ENCODE data around the gene SERGEF.

DNA sequence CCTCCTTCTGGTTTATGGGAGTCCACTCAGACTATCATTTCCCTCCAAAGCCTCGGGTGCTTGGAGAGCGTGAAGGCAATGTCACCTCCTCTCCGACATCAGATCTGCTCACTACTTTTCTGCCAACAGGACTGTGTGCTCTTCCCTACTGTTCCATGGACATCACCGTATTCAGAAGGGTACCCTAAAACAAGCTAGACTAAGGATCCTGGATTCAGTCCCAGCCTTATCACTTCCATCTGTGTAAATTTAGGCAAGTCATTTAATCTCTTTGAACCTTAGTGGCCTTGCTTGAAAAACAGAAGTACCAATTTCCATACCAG, 200.0 kb downstream of the SERGEF start:
- TF ChIP-seq, protein P1, sequence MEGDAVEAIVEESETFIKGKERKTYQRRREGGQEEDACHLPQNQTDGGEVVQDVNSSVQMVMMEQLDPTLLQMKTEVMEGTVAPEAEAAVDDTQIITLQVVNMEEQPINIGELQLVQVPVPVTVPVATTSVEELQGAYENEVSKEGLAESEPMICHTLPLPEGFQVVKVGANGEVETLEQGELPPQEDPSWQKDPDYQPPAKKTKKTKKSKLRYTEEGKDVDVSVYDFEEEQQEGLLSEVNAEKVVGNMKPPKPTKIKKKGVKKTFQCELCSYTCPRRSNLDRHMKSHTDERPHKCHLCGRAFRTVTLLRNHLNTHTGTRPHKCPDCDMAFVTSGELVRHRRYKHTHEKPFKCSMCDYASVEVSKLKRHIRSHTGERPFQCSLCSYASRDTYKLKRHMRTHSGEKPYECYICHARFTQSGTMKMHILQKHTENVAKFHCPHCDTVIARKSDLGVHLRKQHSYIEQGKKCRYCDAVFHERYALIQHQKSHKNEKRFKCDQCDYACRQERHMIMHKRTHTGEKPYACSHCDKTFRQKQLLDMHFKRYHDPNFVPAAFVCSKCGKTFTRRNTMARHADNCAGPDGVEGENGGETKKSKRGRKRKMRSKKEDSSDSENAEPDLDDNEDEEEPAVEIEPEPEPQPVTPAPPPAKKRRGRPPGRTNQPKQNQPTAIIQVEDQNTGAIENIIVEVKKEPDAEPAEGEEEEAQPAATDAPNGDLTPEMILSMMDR (IDR thresholded peaks at IDR 0.05), result no peak
- TF ChIP-seq POLR2A (IDR thresholded peaks at IDR 0.05), result no peak
- no peak for TF ChIP-seq POLR2AphosphoS5 (IDR thresholded peaks at IDR 0.05)
- no peak for TF ChIP-seq EP300 (IDR thresholded peaks at IDR 0.05)
